Measurements from ENCODE around the gene C1orf216.
"Not testable (repeated sequence)": the region's sequence is repeated elsewhere in the genome, so short reads cannot be mapped to it uniquely, and the experiment has no call there.

Gene C1orf216

GRCh38 chr1:35715568-35716002 is 3.1 kb downstream of the C1orf216 start:
- no peak for TF ChIP-seq ZNF274 (IDR thresholded peaks at IDR 0.05; ENCODE audit: low read depth, low read length)
- H3K4me3 ChIP-seq (ENCODE audit: low read length) = no peak overlapping the region

GRCh38 chr1:35714921-35715567 is 3.6 kb downstream of the C1orf216 start:
- no peak for TF ChIP-seq ZNF274 (IDR thresholded peaks at IDR 0.05; ENCODE audit: low read depth, low read length)
- no peak overlapping the region for H3K4me3 ChIP-seq (ENCODE audit: low read length)

GRCh38 chr1:35711098-35711497 is 7.6 kb downstream of the C1orf216 start:
- H3K4me3 ChIP-seq (ENCODE audit: low read length) = not testable (repeated sequence)

- no peak overlapping the region for H3K4me3 ChIP-seq (ENCODE audit: low read length)
- TF ChIP-seq ZNF274 (IDR thresholded peaks at IDR 0.05; ENCODE audit: low read depth, low read length) = no peak
Observed at GRCh38 chr1:35708952-35709351, 9.7 kb downstream of the C1orf216 start.

GRCh38 chr1:35708441-35708921 is 10.2 kb downstream of the C1orf216 start:
- no peak overlapping the region; the same call in 1 of the 2 replicates for H3K4me3 ChIP-seq (ENCODE audit: low read length)
- TF ChIP-seq ZNF274 (IDR thresholded peaks at IDR 0.05; ENCODE audit: low read depth, low read length) = no peak

GRCh38 chr1:35707601-35708440 is 10.9 kb downstream of the C1orf216 start:
- peak overlapping the region; percentile 39; the same call in 1 of the 2 replicates for H3K4me3 ChIP-seq (ENCODE audit: low read length)

GRCh38 chr1:35706846-35707600 is 11.7 kb downstream of the C1orf216 start:
- H3K4me3 ChIP-seq (ENCODE audit: low read length) = no peak overlapping the region
- TF ChIP-seq ZNF274 (IDR thresholded peaks at IDR 0.05; ENCODE audit: low read depth, low read length) = no peak

More at GRCh38 chr1:35707601-35708440, 10.9 kb downstream of the C1orf216 start:
- no peak for TF ChIP-seq ZNF274 (IDR thresholded peaks at IDR 0.05; ENCODE audit: low read depth, low read length)

GRCh38 chr1:35702508-35702907 is 16.2 kb downstream of the C1orf216 start:
- no peak overlapping the region for H3K4me3 ChIP-seq (ENCODE audit: low read length)
- TF ChIP-seq ZNF274 (IDR thresholded peaks at IDR 0.05; ENCODE audit: low read depth, low read length) = no peak

GRCh38 chr1:35699152-35699551 is 19.5 kb downstream of the C1orf216 start:
- not testable (repeated sequence) for H3K4me3 ChIP-seq (ENCODE audit: low read length)

GRCh38 chr1:35692317-35692716 is 26.4 kb downstream of the C1orf216 start:
- no peak overlapping the region for H3K4me3 ChIP-seq (ENCODE audit: low read length)
- TF ChIP-seq ZNF274 (IDR thresholded peaks at IDR 0.05; ENCODE audit: low read depth, low read length) = no peak

GRCh38 chr1:35691571-35692220 is 27.0 kb downstream of the C1orf216 start:
- TF ChIP-seq ZNF274 (IDR thresholded peaks at IDR 0.05; ENCODE audit: low read depth, low read length) = no peak
- no peak overlapping the region for H3K4me3 ChIP-seq (ENCODE audit: low read length)

- H3K4me3 ChIP-seq (ENCODE audit: low read length) = no peak overlapping the region
- TF ChIP-seq ZNF274 (IDR thresholded peaks at IDR 0.05; ENCODE audit: low read depth, low read length) = no peak
Observed at GRCh38 chr1:35691080-35691479, 27.6 kb downstream of the C1orf216 start.

GRCh38 chr1:35690103-35690502 is 28.6 kb downstream of the C1orf216 start:
- not testable (repeated sequence) for H3K4me3 ChIP-seq (ENCODE audit: low read length)

GRCh38 chr1:35688161-35688560 is 30.5 kb downstream of the C1orf216 start:
- no peak for TF ChIP-seq ZNF274 (IDR thresholded peaks at IDR 0.05; ENCODE audit: low read depth, low read length)
- H3K4me3 ChIP-seq (ENCODE audit: low read length) = no peak overlapping the region

All from GM08714 (cell line).